GM12878 (cell line): ENCODE data around the gene ANKRD16.

Experiments
- BACH1 ChIP-seq: fragments of 450-650 bp; IDR thresholded peaks from 2 replicates; pipeline ENCODE4 v1.6.1; 2017; ENCODE audit warnings: mild to moderate bottlenecking, borderline replicate concordance
- CTCF ChIP-seq, 3 experiments: IDR thresholded peaks in 2 of 3; conservative IDR thresholded peaks in 1 of 3; 2 replicates each; pipeline ENCODE4 v1.5.1; 2011; ENCODE audit warnings: low read depth in 3 of 3, low read length in 3 of 3, mild to moderate bottlenecking in 3 of 3, control low read depth in 2 of 3, moderate library complexity in 2 of 3, inconsistent platforms in 1 of 3, mixed read lengths in 1 of 3; ENCODE audit not compliant: control insufficient read depth in 2 of 3, insufficient read depth in 1 of 3; ENCODE audit errors: extremely low read depth in 1 of 3
- KDM1A ChIP-seq: fragments of 200-600 bp; sonication (generic); IDR thresholded peaks from 2 replicates; pipeline ENCODE4 v1.6.1; 2016; ENCODE audit warnings: borderline replicate concordance
- PRDM15 ChIP-seq: fragments of 450-650 bp; formaldehyde crosslinking; IDR thresholded peaks from 2 replicates; pipeline ENCODE4 v1.4.0; 2020; ENCODE audit warnings: mild to moderate bottlenecking, moderate library complexity

- TF ChIP-seq CTCF (IDR thresholded peaks at IDR 0.05 in 2 of 3, conservative IDR thresholded peaks at IDR 0.05 in 1 of 3; ENCODE audit: control insufficient read depth in 2 of 3, extremely low read depth in 1 of 3, insufficient read depth in 1 of 3, low read depth in 3 of 3, low read length in 3 of 3) (no peak), BACH1 (no peak), KDM1A (no peak), PRDM15 (CRISPR knock-in tag) (no peak)
Measured at GRCh38 chr10:5885619-5886018, 4.1 kb downstream of the ANKRD16 start.
